DND-41 (cell line): ENCODE data around the gene PLA2G12B.

Source experiments
- CTCF ChIP-seq: IDR thresholded peaks from 2 replicates; pipeline ENCODE4 v1.5.1; 2012; ENCODE audit warnings: borderline replicate concordance, low read length, moderate library complexity, mild to moderate bottlenecking; ENCODE audit not compliant: poor library complexity, severe bottlenecking; ENCODE audit errors: extremely low read depth
- EZH2 ChIP-seq: IDR thresholded peaks from 3 replicates; pipeline ENCODE4 v1.6.1; 2012; ENCODE audit warnings: borderline replicate concordance, low read depth, mild to moderate bottlenecking, moderate library complexity, low read length, inconsistent platforms; ENCODE audit not compliant: severe bottlenecking

- TF ChIP-seq EZH2 (no peak), CTCF (no peak)
These were observed 30.3 kb downstream of the PLA2G12B start for GRCh38 chr10:72924351-72924750.
